SU-DHL-6 (cell line): ENCODE measurements around the gene SAT2.

ENCODE experiments used
- H2AFZ ChIP-seq: fragments of 200-600 bp; sonication (generic); 2 replicates; pipeline ENCODE4 v1.6.1; 2014; ENCODE audit warnings: low read depth, mild to moderate bottlenecking, moderate library complexity, mixed read lengths, antibody characterized with exemption, low read length; ENCODE audit not compliant: severe bottlenecking
- H3F3A ChIP-seq: fragments of 200-600 bp; shearing (Covaris generic); 2 replicates; pipeline ENCODE4 v1.6.0; 2016; ENCODE audit warnings: antibody characterized with exemption, mild to moderate bottlenecking; ENCODE audit not compliant: insufficient read depth
- H3K27ac ChIP-seq: fragments of 200-600 bp; sonication (generic); 2 replicates; pipeline ENCODE4 v1.5.1; 2016; ENCODE audit warnings: low read depth, mild to moderate bottlenecking, low read length, moderate library complexity, mixed read lengths
- H3K27me3 ChIP-seq: fragments of 200-600 bp; sonication (generic), shearing (Covaris generic); 2 replicates; pipeline ENCODE4 v1.6.0; 2014; ENCODE audit warnings: mild to moderate bottlenecking, low read length
- H3K36me3 ChIP-seq: fragments of 200-600 bp; sonication (generic); 2 replicates; pipeline ENCODE4 v1.6.1; 2014; ENCODE audit warnings: mild to moderate bottlenecking, low read length, mixed read lengths
- H3K4me2 ChIP-seq: fragments of 300-600, 200-600 bp; shearing (Covaris generic), sonication (generic); 2 replicates; pipeline ENCODE4 v1.6.0; 2014; ENCODE audit warnings: low read length, low read depth, mild to moderate bottlenecking; ENCODE audit not compliant: poor library complexity, severe bottlenecking
- H3K4me3 ChIP-seq: fragments of 200-600 bp; sonication (generic); 2 replicates; pipeline ENCODE4 v1.5.1; 2014; ENCODE audit warnings: antibody characterized with exemption, low read length, mild to moderate bottlenecking, mixed read lengths; ENCODE audit not compliant: insufficient read depth, poor library complexity, severe bottlenecking
- H3K79me2 ChIP-seq: fragments of 200-600 bp; sonication (generic); 2 replicates; pipeline ENCODE4 v1.6.1; 2014; ENCODE audit warnings: mild to moderate bottlenecking, low read length, moderate library complexity; ENCODE audit not compliant: insufficient read depth
- H3K9ac ChIP-seq: fragments of 200-600 bp; sonication (generic); 2 replicates; pipeline ENCODE4 v1.7.0; 2014; ENCODE audit warnings: mild to moderate bottlenecking, low read length
- H3K9me2 ChIP-seq: fragments of 200-600 bp; sonication (generic); replicated peaks from 2 replicates; pipeline ENCODE4 v1.6.1; 2014; ENCODE audit warnings: low read length; ENCODE audit not compliant: insufficient read depth
- H3K9me3 ChIP-seq: fragments of 200-600 bp; sonication (generic); 2 replicates; pipeline ENCODE4 v1.6.1; 2014; ENCODE audit warnings: low read length, mixed read lengths; ENCODE audit not compliant: insufficient read depth
- H4K20me1 ChIP-seq: fragments of 200-600 bp; sonication (generic); 2 replicates; pipeline ENCODE4 v1.6.1; 2014; ENCODE audit warnings: low read depth, mild to moderate bottlenecking, antibody characterized with exemption, low read length, moderate library complexity, mixed read lengths
- CTCF ChIP-seq: fragments of 200-600 bp; sonication (generic); IDR thresholded peaks from one replicate; pipeline ENCODE4 v1.5.1; 2017; ENCODE audit warnings: antibody characterized with exemption, mild to moderate bottlenecking, low read length, moderate library complexity; ENCODE audit not compliant: insufficient read depth, poor library complexity, severe bottlenecking
- EZH2phosphoT487 ChIP-seq: fragments of 200-600 bp; sonication (generic), shearing (Covaris generic); conservative IDR thresholded peaks from 2 replicates; pipeline ENCODE4 v1.6.1; 2018; ENCODE audit warnings: mild to moderate bottlenecking, antibody characterized with exemption, low read length, moderate library complexity, mixed read lengths

Gene SAT2

GRCh38 chr17:7582396-7583252, 45.0 kb downstream of the SAT2 start:
- Histone ChIP-seq H4K20me1 (no peaks in the 10 kb centered on the region), H3K9ac (peak overlapping the region; percentile 77), H3K4me3 (peak overlapping the region; percentile 65), H3K36me3 (no peaks in the 10 kb centered on the region), H3K27ac (peak overlapping the region; percentile 88; the same call in 1 of the 2 replicates), H3F3A (peaks cover 37% of the 10 kb centered on the region), H3K27me3 (no peaks in the 10 kb centered on the region), H3K9me2 (no peaks in the 10 kb centered on the region), H3K9me3 (no peaks in the 10 kb centered on the region), H2AFZ (no peak overlapping the region), H3K79me2 (peaks cover 34% of the 10 kb centered on the region), H3K4me2 (peak overlapping the region; percentile 68)
- TF ChIP-seq CTCF (no peak), EZH2phosphoT487 (no peak)

DNA sequence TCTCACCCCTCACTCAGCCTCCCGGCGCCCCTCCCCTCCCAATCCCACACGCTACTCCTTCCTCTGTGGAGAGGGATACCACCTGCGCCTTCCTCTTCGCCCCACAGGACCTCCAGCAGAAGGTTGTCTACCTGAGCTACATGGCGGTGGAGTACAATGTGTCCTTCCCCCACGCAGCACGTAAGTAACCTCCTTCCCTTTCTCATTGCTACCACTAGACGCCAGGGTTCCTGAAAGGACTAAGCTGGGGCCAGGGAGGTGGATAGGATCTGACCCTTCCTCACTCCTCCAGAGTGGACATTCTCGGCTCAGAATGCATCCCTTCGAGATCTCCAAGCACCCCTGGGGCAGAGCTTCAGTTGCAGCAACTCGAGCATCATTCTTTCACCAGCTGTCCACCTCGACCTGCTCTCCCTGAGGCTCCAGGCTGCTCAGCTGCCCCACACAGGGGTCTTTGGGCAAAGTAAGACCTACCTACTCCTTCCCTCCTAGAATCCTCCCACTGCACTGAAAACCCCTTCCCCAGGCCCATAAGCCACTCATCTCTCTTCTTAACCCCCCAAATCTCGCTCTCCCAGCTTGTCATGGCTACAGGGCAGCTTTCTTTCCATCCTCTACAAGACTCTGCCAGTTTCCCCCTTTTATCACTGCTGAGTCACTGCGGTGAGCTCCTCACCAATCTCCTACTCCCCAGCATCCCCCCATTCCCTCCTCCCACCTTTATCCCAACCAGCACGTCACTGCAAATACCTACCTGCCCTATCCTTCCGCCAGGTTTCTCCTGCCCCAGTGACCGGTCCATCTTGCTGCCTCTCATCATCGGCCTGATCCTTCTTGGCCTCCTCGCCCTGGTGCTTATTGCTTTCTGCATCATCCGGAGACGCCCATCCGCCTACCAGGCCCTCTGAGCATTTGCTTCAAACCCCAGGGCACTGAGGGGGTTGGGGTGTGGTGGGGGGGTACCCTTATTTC, 46.7 kb downstream of the SAT2 start:
- no peak overlapping the region for H3K9ac ChIP-seq
- peaks cover 12% of the 10 kb centered on the region for H3K36me3 ChIP-seq
- H3K4me2 ChIP-seq, result no peak overlapping the region
- no peaks in the 10 kb centered on the region for H3K27me3 ChIP-seq
- H3K4me3 ChIP-seq, result no peak overlapping the region
- no peaks in the 10 kb centered on the region for H3K9me3 ChIP-seq
- H3K79me2 ChIP-seq, result peaks cover 31% of the 10 kb centered on the region
- no peak overlapping the region for H2AFZ ChIP-seq
- H3K27ac ChIP-seq, result peak overlapping the region; percentile 4; the same call in 1 of the 2 replicates
- TF ChIP-seq EZH2phosphoT487 (no peak), CTCF (no peak)
- H3K9me2 ChIP-seq, result no peaks in the 10 kb centered on the region
- H3F3A ChIP-seq, result peaks cover 54% of the 10 kb centered on the region
- peaks cover 11% of the 10 kb centered on the region for H4K20me1 ChIP-seq

GRCh38 chr17:7579834-7580603, 47.6 kb downstream of the SAT2 start:
- peaks cover 63% of the 10 kb centered on the region for H3F3A ChIP-seq
- H3K9ac ChIP-seq, result peak overlapping the region; percentile 18; the same call in 1 of the 2 replicates
- peaks cover 30% of the 10 kb centered on the region for H3K79me2 ChIP-seq
- H3K4me2 ChIP-seq, result peak overlapping the region; percentile 9
- H3K36me3 ChIP-seq, result peaks cover 19% of the 10 kb centered on the region
- H3K9me3 ChIP-seq, result no peaks in the 10 kb centered on the region
- TF ChIP-seq EZH2phosphoT487 (no peak), CTCF (no peak)
- no peak overlapping the region for H2AFZ ChIP-seq
- H3K4me3 ChIP-seq, result no peak overlapping the region
- peaks cover 20% of the 10 kb centered on the region for H4K20me1 ChIP-seq
- peak overlapping the region; percentile 72 for H3K27ac ChIP-seq
- H3K9me2 ChIP-seq, result no peaks in the 10 kb centered on the region
- no peaks in the 10 kb centered on the region for H3K27me3 ChIP-seq
